AML-193 (cell line): ENCODE measurements around the gene AP5S1.

Experiments used
- DNase-seq, 2 experiments: peaks; one replicate each; lab custom pipeline; 2025; lab: John Stamatoyannopoulos, UW

The AP5S1 gene

DNA sequence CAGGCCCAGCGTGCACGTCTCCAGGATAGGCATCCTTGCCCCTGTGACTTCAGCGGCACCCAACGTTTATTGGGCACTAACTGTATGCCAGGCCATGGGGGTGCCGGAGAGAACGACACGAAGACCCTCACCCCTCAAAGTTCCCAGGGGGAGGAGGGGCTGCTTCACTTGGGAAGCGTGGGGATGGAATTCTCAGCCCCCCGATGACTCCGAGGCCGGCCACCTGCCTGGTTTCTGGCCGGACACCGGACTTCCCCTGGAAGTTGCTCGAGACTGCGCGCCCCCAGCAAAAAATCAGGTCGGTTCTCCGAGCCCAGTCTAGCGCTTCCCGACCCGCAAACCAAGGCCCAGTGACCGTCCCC lies 26.0 kb downstream of the AP5S1 start:
- no peak for DNase-seq

DNA sequence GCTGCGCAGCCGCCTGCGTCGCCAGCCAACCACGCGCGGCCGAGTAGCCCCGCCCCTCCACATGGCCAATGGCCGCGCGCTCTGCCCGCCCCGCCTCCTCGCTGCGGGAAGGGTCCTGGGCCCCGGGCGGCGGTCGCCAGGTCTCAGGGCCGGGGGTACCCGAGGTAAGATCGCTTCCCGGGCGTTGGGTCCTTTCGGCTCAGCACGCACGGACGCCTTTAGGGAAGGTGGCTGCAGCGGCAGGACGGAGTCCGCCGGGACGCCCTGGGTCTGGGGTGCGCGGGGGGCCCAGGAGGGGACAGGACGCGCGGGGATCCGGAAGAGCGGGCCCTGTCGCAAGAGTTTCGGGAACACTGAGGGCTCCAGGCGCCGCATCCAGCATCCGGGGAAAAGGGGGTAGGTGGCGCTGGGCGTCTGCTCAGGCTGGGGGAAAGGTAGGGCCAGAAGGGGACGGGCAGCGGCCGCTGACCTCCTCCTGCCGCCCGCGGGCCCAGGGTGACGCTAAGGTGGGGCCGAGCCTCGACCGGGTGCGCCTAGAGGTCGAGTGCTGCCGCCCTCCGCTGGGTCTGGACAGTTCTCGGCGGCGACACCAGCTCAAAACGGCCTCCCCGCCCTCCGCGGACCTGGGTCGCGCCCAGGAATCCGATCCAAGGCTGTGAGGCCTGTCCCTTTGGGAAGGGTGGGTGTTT lies 26.5 kb downstream of the AP5S1 start, which contains the start of gene MAVS:
TSS of gene MAVS (plus strand) at position 95 of the 689 bp plus-strand sequence. CDS start 7,791 bp downstream, outside the sequence.
- DNase-seq: peak; percentile 47 to 62

DNA sequence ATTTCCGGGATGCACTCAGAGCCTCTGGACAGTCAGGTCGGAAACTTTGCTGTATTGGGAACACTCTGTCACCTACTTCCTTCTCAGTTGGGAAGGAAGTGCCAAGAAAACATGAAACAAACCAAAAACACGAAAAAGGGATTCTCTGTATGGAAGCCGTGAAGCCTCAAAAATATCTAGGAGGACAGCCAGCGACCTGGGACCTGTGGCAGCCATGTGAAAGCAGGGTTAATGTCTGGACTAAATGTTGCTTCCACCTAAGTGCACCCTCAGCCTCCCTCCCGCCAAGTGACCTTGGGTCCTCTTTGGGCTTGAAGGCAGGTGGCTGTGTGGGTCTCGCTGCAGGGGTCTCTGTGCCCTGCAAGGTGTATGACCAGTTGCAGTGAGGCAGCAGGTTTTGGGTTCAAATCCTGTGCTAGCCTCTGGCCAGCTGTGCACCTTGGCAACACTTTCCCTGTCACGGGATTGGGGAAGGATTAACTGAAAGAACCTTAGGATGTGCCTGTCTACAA lies 27.1 kb downstream of the AP5S1 start:
- DNase-seq: no peak

DNA sequence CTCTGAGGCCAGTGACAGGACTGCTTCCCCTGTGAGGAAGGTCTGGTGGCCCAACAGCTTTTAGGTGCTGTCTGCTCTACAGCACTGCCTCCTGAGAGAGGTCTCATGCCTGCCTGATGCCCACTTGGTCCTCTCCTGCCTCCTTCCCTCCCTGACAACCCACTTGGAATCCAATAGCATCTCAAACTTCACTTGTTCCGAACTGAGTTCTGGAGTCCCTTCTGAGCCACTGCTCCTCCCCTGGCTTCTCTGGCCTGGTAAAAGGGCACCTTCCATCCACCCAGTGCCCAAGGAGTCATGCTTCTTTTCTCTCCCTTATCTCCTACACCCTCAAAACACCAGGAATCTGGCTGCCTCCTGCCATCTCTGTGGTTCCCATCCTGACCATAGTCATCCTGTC lies 28.2 kb downstream of the AP5S1 start:
- DNase-seq: no peak

DNA sequence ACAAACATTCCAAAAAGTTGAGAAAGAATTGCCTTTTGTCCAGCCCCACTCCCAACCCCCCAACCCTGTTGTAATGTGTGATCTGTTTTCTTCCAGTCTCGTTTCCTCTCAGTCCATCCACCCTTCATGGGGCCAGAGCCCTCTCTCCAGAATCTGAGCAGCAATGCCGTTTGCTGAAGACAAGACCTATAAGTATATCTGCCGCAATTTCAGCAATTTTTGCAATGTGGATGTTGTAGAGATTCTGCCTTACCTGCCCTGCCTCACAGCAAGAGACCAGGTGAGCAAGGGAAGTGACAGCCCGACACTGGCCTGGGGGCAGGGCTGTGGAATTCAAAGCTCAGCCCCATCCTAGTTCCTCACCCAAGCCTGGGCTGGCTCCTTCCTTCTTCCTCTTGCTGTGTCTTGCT lies 34.1 kb downstream of the AP5S1 start:
- DNase-seq: no peak

DNA sequence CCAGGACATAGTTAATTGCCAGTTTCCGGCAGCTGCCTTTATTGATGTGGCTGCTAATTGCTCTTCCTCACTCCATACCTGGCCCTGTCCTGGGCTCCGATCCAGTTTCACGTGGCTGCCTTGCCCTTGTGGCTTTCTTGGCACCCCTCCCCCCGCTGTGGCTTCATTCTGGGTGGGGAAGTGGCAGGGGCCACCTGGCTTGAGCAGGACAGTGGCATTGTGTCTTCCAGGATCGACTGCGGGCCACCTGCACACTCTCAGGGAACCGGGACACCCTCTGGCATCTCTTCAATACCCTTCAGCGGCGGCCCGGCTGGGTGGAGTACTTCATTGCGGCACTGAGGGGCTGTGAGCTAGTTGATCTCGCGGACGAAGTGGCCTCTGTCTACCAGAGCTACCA lies 37.1 kb downstream of the AP5S1 start:
- DNase-seq: no peak

DNA sequence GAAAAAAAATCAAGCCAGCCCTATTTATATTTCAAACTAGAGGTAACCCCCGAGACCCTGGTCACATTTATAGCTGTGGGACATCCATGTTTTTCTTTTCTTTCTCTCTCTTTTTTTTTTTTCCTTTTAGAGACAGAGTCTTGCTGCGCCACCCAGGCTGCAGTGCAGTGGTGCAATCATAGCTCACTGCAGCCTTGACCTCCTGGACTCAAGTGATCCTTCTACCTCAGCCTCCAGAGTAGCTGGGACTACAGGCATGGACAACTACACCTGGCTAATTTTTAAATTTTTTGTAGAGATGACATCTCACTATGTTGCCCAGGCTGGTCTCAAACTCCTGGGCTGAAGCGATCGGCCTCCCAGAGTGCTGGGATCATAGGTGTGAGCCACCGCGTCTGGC lies 38.3 kb downstream of the AP5S1 start:
- DNase-seq: no peak

DNA sequence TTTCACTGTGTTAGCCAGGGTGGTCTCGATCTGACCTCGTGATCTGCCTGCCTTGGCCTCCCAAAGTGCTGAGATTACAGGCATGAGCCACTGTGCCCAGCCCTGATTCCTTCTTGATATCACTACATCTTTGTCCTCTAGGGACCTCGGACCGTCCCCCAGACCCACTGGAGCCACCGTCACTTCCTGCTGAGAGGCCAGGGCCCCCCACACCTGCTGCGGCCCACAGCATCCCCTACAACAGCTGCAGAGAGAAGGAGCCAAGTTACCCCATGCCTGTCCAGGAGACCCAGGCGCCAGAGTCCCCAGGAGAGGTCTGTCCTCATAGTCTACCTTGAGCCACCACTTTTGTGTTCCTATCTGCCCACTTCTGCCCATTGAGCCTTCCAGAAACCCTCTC lies 40.8 kb downstream of the AP5S1 start:
- no peak for DNase-seq

DNA sequence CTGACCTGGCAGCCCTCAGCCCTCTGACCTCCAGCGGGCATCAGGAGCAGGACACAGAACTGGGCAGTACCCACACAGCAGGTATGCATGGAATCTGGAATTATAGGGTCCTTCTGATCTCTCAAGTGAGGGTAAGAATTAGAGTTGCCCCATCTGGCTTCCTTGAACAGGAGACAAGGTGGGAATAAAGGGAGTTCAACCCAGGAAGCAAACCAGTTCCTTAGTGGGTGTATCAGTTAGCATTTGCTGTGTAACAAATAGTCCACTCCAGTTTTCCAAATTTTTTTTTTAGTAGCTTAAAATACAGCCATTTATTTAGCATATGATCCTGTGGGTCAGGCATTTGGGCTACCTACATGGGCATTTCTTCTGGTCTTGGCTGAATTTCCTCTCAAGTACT lies 42.0 kb downstream of the AP5S1 start:
- no peak for DNase-seq

DNA sequence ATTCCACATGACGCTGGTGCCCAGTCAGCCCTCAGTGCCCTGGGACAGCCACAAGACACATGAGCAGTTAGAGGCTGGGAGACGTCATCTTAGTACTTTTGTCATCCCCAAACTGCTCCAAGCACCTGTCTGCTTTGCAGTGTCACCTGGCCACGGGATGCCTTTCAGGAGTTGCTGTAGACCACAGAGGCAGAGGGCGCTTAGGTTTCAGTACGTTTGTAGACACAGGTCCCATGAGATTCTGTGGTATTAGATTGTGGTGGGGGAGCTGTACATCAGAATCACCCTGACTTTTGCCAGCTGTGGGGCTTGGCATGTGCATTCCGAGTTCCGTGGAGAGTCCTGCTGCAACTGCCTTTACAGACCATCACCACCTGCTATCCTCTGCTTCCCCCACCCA lies 43.0 kb downstream of the AP5S1 start:
- DNase-seq: no peak

DNA sequence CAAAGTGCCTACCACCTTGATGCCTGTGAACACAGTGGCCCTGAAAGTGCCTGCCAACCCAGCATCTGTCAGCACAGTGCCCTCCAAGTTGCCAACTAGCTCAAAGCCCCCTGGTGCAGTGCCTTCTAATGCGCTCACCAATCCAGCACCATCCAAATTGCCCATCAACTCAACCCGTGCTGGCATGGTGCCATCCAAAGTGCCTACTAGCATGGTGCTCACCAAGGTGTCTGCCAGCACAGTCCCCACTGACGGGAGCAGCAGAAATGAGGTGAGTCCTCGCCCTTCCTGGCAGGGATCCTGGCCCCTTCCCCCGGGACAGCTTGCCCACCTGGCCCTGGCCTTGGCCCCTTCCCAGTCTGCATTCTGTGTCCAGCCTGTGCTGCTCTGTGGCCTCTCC lies 44.2 kb downstream of the AP5S1 start:
- DNase-seq: no peak

DNA sequence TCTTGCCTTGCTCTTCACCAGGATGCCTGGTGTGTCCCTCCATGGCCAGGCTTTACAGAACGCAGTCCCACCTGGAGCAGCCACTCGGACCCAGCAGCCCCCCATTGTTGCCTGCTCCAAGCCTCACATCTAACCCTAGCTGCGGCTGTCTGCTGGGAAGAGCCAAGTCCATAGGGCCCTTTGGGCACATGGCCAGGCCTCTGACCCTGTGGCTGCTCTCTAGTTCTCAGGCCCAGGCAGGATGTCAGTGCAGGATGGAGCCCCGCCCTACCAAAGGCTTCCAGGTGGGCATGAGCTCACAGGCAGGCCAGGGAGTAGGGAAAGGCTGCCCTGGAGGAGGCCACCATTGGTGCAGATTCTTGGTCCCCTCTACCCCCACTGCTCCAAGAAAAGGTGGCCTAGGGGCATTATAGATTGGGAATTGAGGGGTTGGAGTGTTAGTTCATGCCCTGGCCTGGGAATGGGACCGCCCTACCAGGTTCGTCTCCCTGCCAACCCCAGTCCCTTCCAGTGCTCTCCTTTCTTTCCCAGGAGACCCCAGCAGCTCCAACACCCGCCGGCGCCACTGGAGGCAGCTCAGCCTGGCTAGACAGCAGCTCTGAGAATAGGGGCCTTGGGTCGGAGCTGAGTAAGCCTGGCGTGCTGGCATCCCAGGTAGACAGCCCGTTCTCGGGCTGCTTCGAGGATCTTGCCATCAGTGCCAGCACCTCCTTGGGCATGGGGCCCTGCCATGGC lies 45.0 kb downstream of the AP5S1 start:
- no peak for DNase-seq

DNA sequence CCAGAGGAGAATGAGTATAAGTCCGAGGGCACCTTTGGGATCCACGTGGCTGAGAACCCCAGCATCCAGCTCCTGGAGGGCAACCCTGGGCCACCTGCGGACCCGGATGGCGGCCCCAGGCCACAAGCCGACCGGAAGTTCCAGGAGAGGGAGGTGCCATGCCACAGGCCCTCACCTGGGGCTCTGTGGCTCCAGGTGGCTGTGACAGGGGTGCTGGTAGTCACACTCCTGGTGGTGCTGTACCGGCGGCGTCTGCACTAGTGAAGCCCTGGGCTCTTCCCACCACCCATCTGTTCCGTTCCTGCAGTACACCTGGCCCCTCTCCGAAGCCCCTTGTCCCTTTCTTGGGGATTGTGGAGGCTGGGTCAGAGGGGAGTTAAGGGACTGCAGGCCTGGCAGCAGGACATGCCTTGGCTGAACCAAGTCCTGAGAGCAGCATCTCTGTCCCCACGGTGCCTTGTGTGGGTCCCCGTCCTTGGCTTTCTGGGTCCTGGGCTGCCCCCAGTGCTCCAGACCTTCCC lies 45.6 kb downstream of the AP5S1 start:
- DNase-seq: no peak

DNA sequence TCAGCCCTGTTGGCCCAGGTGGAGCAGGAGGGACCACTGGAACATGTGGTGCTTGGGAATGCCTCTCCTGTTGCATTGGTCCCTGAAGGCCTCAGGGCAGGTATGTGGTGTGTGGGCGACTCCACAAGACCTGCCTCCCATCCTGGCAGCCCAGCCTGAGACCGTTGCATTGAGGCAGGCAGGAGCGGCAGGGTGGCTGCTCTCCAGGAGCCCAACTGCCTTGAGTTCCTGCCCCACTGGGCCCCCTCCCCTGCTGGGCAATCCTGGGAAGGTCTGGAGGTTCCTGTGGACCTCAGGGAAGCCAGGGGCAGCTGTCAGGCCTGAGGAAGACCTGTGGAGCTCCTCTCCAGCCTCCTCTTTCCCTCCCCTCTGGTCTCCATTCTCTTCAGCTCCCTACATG lies 46.1 kb downstream of the AP5S1 start:
- DNase-seq: no peak

DNA sequence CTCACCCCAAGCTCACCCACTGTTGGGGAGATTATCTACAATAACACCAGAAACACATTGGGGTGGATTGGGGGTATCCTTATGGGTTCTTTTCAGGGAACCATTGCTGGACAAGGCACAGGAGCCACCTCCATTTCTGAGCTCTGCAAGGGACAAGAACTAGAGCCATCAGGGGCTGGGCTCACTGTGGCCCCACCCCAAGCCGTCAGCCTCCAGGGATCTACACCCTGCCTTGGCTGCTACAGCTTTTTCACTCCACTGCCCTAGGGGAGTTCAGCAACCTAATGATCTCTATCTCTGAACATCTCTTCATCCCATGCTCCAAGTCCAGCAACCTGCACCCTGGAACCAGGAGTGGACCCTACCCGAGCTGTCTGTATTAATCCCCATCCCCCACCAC lies 47.5 kb downstream of the AP5S1 start:
- no peak for DNase-seq

DNA sequence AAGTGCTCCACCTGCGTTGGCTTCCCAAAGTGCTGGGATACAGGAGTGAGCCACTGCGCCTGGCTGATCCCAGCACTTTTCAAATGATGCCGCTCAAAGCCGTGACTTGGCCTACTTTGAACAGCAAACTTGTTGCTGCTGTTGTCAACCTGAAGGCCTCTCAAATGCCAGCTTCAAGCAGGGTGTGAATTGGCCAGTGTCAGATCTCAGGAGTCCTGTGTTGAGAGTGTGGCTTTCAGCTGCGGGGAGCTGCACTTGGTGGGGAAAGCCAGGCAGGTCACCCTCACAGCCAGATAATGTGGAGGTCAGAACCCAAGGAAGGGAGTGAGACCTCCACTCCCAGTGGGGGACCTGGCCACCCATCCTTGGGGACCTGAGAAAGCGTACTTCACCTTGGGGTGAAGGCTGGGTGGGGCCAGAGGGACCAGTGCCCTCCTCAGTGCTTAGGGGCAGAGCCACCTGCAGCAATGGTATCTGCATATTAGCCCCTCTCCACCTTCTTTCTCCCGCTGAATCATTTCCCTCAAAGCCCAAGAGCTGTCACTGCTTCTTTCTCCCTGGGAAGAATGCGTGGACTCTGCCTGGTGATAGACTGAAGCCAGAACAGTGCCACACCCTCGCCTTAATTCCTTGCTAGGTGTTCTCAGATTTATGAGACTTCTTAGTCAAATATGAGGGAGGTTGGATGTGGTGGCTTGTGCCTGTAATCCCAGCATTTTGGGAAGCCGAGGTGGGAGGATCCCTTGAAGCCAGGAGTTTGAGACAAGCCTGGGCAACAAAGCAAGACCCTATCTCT lies 49.7 kb downstream of the AP5S1 start:
- DNase-seq: no peak

DNA sequence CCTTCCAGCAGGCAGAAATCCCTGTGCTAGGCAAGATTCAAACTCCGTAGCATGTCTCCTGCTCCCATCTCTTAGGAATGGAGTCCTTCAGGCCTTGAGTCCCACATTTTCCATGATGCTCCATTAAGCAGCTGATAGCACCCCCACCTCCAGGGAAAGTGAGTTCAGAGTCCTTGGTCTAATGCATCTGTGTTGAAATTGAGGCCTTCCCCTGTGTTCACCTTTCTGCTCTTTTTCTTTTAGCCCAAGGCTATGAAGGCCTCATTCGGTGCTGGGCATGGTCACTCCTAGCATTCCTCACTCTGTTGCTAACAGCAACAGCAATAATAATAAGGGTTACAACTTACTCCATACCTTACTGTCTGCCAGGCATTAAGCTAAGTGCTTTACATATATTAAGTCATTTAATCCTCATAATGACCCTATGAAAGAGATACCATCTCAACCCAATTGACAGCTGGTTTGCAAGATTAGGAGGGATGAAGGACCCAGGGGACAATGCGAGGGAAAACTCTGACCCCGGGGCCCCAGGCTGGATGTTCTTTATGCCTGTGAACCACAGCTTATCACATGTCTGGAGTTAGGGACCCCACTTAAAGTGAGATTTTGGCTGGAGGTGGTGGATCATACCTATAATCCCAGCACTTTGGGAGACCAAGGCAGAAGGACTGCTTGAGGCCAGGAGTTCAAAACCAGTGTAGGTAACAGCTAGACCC lies 51.4 kb downstream of the AP5S1 start:
- DNase-seq: no peak

DNA sequence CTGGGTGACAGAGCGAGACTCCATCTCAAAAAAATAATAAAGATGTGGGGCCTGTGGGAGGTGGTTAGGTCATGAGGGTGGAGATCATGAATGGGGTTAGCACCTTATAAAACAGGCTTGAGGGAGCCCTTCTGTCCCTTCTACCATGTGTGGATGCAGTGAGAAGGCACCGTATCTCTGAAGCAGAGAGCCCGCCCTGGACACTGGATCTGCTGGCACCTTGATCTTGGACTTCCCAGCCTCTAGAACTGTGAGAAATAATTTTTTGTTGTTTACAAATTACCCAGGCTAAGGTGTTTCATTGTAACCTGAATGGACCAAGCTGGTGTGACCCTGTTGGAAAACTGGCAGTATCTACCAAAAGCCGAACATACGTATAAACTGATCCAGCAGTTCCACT lies 53.2 kb downstream of the AP5S1 start:
- DNase-seq: no peak

DNA sequence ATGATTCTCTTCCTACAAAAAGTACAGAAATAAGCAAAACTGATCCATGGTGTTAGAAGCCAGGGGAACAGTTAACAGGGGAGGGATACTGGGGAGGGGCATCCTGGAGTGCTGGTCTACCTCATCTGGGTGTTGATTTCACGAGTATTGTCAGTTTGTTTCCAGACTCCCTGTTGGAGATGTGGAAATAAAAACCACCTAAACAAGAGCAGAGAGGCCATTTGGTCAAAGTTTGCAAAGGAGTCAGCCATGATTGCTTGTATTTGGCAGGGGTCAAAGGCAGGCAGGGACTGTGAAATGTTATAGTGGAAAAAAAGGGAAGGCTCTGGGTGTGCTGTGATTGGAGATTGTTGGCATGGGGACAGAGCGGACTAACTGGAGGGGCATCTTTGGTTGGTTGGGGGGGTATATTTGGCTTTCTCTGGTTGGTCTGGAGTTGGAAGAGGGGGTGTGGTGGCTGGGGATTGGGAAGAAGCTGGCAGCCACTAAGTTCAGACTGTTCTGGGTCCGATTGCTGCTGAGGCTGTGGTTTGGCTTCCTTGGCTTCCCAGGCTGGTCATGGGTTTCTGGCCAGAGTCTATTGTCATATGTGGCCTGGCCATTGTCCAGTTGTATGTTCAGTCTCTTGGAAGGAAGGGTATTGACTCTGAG lies 54.0 kb downstream of the AP5S1 start:
- DNase-seq: no peak

DNA sequence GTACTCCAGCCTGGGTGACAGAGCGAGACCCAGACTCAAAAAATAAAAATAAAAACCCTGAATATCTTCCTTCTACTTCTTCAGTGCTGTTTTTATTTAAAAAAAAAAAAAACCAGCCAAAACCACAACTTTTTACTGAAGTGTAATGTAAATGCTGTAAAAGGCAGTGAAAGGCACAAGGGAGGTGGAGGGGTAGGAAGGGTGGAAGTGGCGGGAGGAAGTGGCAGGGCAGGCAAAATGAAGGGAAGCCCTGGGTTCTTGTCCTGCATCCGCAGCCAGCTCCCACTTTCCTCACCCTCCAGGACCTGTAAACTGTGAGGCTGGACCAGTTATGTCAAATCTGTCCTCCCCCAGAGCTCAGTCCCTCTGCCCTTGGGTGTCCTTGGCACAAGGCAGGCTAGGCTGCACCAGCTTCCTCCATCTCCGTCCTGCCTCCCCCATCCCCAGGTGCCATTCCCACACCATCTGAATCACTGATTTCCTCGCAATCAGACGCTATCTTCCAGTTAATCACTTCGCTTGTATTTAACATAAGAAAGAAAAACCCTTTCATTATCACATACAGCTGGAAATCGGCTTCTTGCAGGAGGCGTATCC lies 55.1 kb downstream of the AP5S1 start:
- no peak for DNase-seq

DNA sequence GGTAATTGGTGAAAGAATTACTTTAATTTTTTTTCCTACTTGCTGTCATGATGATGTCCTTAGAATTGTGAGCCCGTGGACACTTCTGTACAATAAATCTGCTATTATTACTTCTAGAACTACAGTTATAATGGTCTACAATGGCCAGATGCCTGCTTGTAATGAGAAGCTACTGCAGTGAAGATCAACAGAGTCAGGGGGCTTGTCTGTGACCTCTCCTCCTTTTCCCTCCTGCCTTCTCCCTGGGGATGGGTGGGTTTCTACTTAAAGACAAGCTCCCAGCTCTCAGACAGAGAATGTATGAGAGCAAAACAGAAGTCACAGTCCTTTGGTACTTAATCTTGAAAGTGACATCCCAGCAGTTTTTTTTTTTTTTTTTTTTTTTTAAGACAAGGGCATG lies 55.7 kb downstream of the AP5S1 start:
- DNase-seq: no peak
